PC-3 (cell line): Measurements from ENCODE around the gene CXXC1.

Experiments
- CTCF ChIP-seq: fragments of 300-600 bp; sonication (generic); conservative IDR thresholded peaks from 2 replicates; pipeline ENCODE4 v1.5.1; 2017; ENCODE audit warnings: antibody characterized with exemption, low read depth, mild to moderate bottlenecking, low read length
- EZH2phosphoT487 ChIP-seq: fragments of 300-600 bp; sonication (generic); IDR thresholded peaks from 2 replicates; pipeline ENCODE4 v1.6.1; 2018; ENCODE audit warnings: mild to moderate bottlenecking, antibody characterized with exemption, low read length, borderline replicate concordance

DNA sequence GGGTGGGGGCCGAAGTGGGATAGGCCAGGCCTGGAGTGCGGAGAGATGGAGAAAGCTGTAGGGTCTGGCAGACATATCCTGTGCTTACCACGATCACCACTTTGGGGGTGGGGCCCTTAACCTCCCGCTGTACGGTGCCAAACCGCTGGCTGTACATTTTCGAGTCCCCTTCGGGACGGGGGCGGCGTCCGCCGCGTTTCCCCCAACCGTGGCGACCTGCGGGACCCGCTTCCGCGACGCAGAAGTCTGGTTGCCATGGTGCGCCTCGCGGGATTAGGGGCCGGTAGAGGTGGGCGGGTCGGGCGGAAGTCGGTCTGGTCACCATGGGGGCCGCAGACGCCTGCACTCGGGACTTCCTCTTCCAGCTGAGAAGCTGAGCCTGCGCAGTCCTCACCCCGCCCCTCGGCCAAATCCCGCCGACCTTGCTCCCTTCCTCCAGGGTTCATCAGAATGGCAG, 21.2 kb downstream of the CXXC1 start, which contains the start of gene CFAP53:
- TF ChIP-seq CTCF (no peak), EZH2phosphoT487 (no peak)
